IMR-90 (cell line): ENCODE data around the gene CAV3. TPM values are rescaled to one million over a fixed set of nuclear protein-coding genes. Genes with fewer than 3 reads are reported as not detected.

Experiments used
- ATAC-seq: fragments of 200-7000 bp; cut with Tn5 transposase; 2 replicates; pipeline ENCODE4 v1.9.1; 2020; ENCODE audit warnings: low read depth, mild to moderate bottlenecking, moderate library complexity
- BruUV-seq: library from RNA; stranded (reverse); fragments of 400-500 nt; replicated peaks from 2 replicates; lab custom pipeline; 2021; lab: Mats Ljungman, UMichigan
- CTCF ChIA-PET: fragments of 300-600 bp; formaldehyde crosslinking; extraction: SDS; loops from one replicate; lab custom pipeline; 2021; ENCODE audit warnings: antibody characterized with exemption; lab: Yijun Ruan, JAX
- POLR2A ChIA-PET: fragments of 300-600 bp; sonication (Branson Sonifier 250); formaldehyde crosslinking; loops from one replicate; lab custom pipeline; 2022; ENCODE audit warnings: antibody characterized with exemption; ENCODE audit not compliant: unreplicated experiment; lab: Charles Lee
- DNase-seq: peaks from one replicate; pipeline ENCODE4 v3.0.0; 2013
- H2AFZ ChIP-seq: replicated peaks from 2 replicates; pipeline ENCODE3; 2013; ENCODE audit warnings: low read length, mild to moderate bottlenecking; ENCODE audit not compliant: poor library complexity
- H2AK5ac ChIP-seq: 2 replicates; pipeline ENCODE4 v1.6.1; 2013; ENCODE audit warnings: low read depth, low read length, inconsistent platforms
- H2AK9ac ChIP-seq: replicated peaks from 2 replicates; pipeline ENCODE3; 2013; ENCODE audit warnings: mild to moderate bottlenecking, low read depth, low read length, moderate library complexity; ENCODE audit not compliant: poor library complexity
- H2BK120ac ChIP-seq: 2 replicates; pipeline ENCODE4 v1.6.1; 2013; ENCODE audit warnings: low read depth, low read length, inconsistent platforms
- H2BK15ac ChIP-seq: 3 replicates; pipeline ENCODE4 v1.6.1; 2013; ENCODE audit warnings: low read depth, low read length, inconsistent platforms
- H2BK20ac ChIP-seq: 2 replicates; pipeline ENCODE4 v1.6.1; 2013; ENCODE audit warnings: low read depth, mild to moderate bottlenecking, inconsistent platforms, low read length, moderate library complexity
- H2BK5ac ChIP-seq: 2 replicates; pipeline ENCODE4 v1.6.1; 2013; ENCODE audit warnings: mild to moderate bottlenecking, low read depth, low read length, inconsistent platforms; ENCODE audit not compliant: poor library complexity, severe bottlenecking
- H3K14ac ChIP-seq: replicated peaks from 2 replicates; pipeline ENCODE4 v1.6.1; 2013; ENCODE audit warnings: low read depth, low read length, inconsistent platforms
- H3K18ac ChIP-seq: 2 replicates; pipeline ENCODE4 v1.6.1; 2013; ENCODE audit warnings: low read depth, low read length, control low read depth
- H3K23ac ChIP-seq: 2 replicates; pipeline ENCODE4 v1.6.1; 2013; ENCODE audit warnings: low read depth, low read length, inconsistent platforms
- H3K27ac ChIP-seq: 2 replicates; pipeline ENCODE4 v1.5.1; 2013; ENCODE audit warnings: mild to moderate bottlenecking, control low read depth, low read length; ENCODE audit not compliant: insufficient read depth
- H3K27me3 ChIP-seq: 2 replicates; pipeline ENCODE4 v1.6.1; 2013; ENCODE audit warnings: low read length; ENCODE audit not compliant: control insufficient read depth, insufficient read depth
- H3K36me3 ChIP-seq: 2 replicates; pipeline ENCODE4 v1.6.1; 2013; ENCODE audit warnings: low read length, mixed read lengths; ENCODE audit not compliant: control insufficient read depth, insufficient read depth
- H3K4ac ChIP-seq: 2 replicates; pipeline ENCODE4 v1.6.1; 2013; ENCODE audit warnings: low read depth, low read length, inconsistent platforms
- H3K4me1 ChIP-seq: 2 replicates; pipeline ENCODE4 v1.6.1; 2013; ENCODE audit warnings: low read length, mixed read lengths; ENCODE audit not compliant: control insufficient read depth, insufficient read depth
- H3K4me2 ChIP-seq: 2 replicates; pipeline ENCODE4 v1.6.1; 2013; ENCODE audit warnings: low read depth, mild to moderate bottlenecking, control low read depth, low read length, moderate library complexity
- H3K4me3 ChIP-seq: 2 replicates; pipeline ENCODE4 v1.5.1; 2013; ENCODE audit warnings: low read depth, mild to moderate bottlenecking, control low read depth, low read length, moderate library complexity; ENCODE audit not compliant: insufficient read depth
- H3K56ac ChIP-seq: 2 replicates; pipeline ENCODE4 v1.6.1; 2013; ENCODE audit warnings: low read length, inconsistent platforms; ENCODE audit not compliant: insufficient read depth; ENCODE audit errors: extremely low read depth
- H3K79me1 ChIP-seq, 2 experiments: 2 replicates each; pipeline ENCODE4 v1.6.1; 2013; ENCODE audit warnings: low read length in 2 of 2, inconsistent platforms in 1 of 2, low read depth in 1 of 2
- H3K9ac ChIP-seq: 2 replicates; pipeline ENCODE4 v1.6.1; 2013; ENCODE audit warnings: low read depth, low read length, control low read depth
- H3K9me1 ChIP-seq: 2 replicates; pipeline ENCODE4 v1.6.1; 2013; ENCODE audit warnings: low read length, inconsistent platforms; ENCODE audit not compliant: insufficient read depth
- H3K9me3 ChIP-seq: 2 replicates; pipeline ENCODE4 v1.6.1; 2013; ENCODE audit warnings: low read length; ENCODE audit not compliant: control insufficient read depth, insufficient read depth
- H4K20me1 ChIP-seq: 2 replicates; pipeline ENCODE4 v1.6.1; 2013; ENCODE audit warnings: low read length, inconsistent platforms; ENCODE audit not compliant: insufficient read depth
- H4K5ac ChIP-seq: 2 replicates; pipeline ENCODE4 v1.6.1; 2013; ENCODE audit warnings: mild to moderate bottlenecking, low read depth, low read length, control low read depth
- H4K8ac ChIP-seq, 2 experiments: 2 replicates each; pipeline ENCODE4 v1.6.1; 2013; ENCODE audit warnings: low read depth in 2 of 2, low read length in 2 of 2, control low read depth in 1 of 2, inconsistent platforms in 1 of 2
- H4K91ac ChIP-seq: 2 replicates; pipeline ENCODE4 v1.6.1; 2013; ENCODE audit warnings: low read depth, low read length, inconsistent platforms; ENCODE audit not compliant: insufficient read depth
- CHD1 ChIP-seq: IDR thresholded peaks from 2 replicates; pipeline ENCODE4 v1.6.1; 2012; ENCODE audit warnings: low read depth, low read length, improper control_type of control experiment
- MAFK ChIP-seq: IDR thresholded peaks from 2 replicates; pipeline ENCODE4 v1.6.1; 2012; ENCODE audit warnings: low read depth, low read length, improper control_type of control experiment
- MXI1 ChIP-seq: IDR thresholded peaks from 2 replicates; pipeline ENCODE4 v1.6.1; 2012; ENCODE audit warnings: low read depth, mild to moderate bottlenecking, low read length, moderate library complexity, borderline replicate concordance
- NFE2L2 ChIP-seq: fragments of 150-350 bp; IDR thresholded peaks from 2 replicates; pipeline ENCODE4 v1.6.1; 2016; ENCODE audit warnings: low read depth, mild to moderate bottlenecking, low read length
- RCOR1 ChIP-seq: IDR thresholded peaks from 2 replicates; pipeline ENCODE4 v1.6.1; 2012; ENCODE audit warnings: mild to moderate bottlenecking, low read length, improper control_type of control experiment; ENCODE audit not compliant: insufficient replicate concordance
- SMC3 ChIP-seq: fragments of 150-350 bp; IDR thresholded peaks from 2 replicates; pipeline ENCODE4 v1.6.1; 2016; ENCODE audit warnings: low read depth, mild to moderate bottlenecking, antibody characterized with exemption, low read length, moderate library complexity
- WGBS, 2 experiments: methylation state at CpG; one replicate each; pipeline versions ENCODE4 v1.1.5 to v1.1.7; 2013; ENCODE audit warnings: missing lambda C conversion rate in 2 of 2; ENCODE audit not compliant: insufficient read length in 1 of 2; ENCODE audit errors: extremely low coverage in 2 of 2; 5-methylcytosine and 5-hydroxymethylcytosine counted together
- dilution Hi-C: fragments of 300-500 bp; cut with HindIII; formaldehyde crosslinking; loops from one replicate; pipeline ENCODE4 v1.14.3; 2018; ENCODE audit warnings: low sequenced_read_pairs; ENCODE audit not compliant: unreplicated experiment
- in situ Hi-C: fragments of 300-500 bp; cut with MboI; formaldehyde crosslinking; loops from 3 replicates; pipeline ENCODE4 v1.14.3; 2019; ENCODE audit warnings: low sequenced_read_pairs, inconsistent platforms, mixed read lengths
- intact Hi-C: fragments of 100-400 bp; cut with micrococcal nuclease; formaldehyde crosslinking; loops from 2 replicates; pipeline ENCODE4 v1.10.0; 2022
- polyA plus RNA-seq, 3 experiments: library from polyadenylated mRNA; depleted of rRNA; stranded (reverse); fragments of >200 nt; gene quantifications; 2 replicates each; pipeline ENCODE4 v1.2.3, GENCODE V29; 2012; ENCODE audit warnings: low replicate concordance in 1 of 3
- total RNA-seq: library from RNA; depleted of rRNA; stranded (reverse); fragments of >200 nt; gene quantifications from 2 replicates; pipeline ENCODE4 v1.2.3, GENCODE V29; 2012
- TF ChIP-seq, protein P1 (sequence below): fragments of 150-350 bp; IDR thresholded peaks from 2 replicates; pipeline ENCODE4 v1.6.1; 2016; ENCODE audit warnings: low read depth, mild to moderate bottlenecking, low read length, moderate library complexity, borderline replicate concordance
- TF ChIP-seq, protein P2 (sequence below): conservative IDR thresholded peaks from 2 replicates; pipeline ENCODE4 v1.5.1; 2012; ENCODE audit warnings: mild to moderate bottlenecking, low read depth, low read length, improper control_type of control experiment

The CAV3 gene
- total and polyA plus RNA-seq, 2 of the 4 experiments (the other 2 are of a cell fraction), result 0.17 to 0.36 TPM

GRCh38 chr3:8752832-8753231 lies 19.2 kb downstream of the CAV3 start:
- no peak for ATAC-seq
- no peaks in the 10 kb centered on the region for H3K4me1 ChIP-seq
- no peaks in the 10 kb centered on the region for H3K27me3 ChIP-seq
- no peaks in the 10 kb centered on the region for H3K9me3 ChIP-seq
- H3K18ac ChIP-seq, result no peak overlapping the region
- H3K4me3 ChIP-seq, result no peak overlapping the region
- TF ChIP-seq, protein P1, sequence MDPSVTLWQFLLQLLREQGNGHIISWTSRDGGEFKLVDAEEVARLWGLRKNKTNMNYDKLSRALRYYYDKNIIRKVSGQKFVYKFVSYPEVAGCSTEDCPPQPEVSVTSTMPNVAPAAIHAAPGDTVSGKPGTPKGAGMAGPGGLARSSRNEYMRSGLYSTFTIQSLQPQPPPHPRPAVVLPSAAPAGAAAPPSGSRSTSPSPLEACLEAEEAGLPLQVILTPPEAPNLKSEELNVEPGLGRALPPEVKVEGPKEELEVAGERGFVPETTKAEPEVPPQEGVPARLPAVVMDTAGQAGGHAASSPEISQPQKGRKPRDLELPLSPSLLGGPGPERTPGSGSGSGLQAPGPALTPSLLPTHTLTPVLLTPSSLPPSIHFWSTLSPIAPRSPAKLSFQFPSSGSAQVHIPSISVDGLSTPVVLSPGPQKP, result no peak
- TF ChIP-seq MXI1 (no peak), CHD1 (no peak), SMC3 (no peak), MAFK (no peak), NFE2L2 (no peak), RCOR1 (no peak)
- TF ChIP-seq, protein P2, sequence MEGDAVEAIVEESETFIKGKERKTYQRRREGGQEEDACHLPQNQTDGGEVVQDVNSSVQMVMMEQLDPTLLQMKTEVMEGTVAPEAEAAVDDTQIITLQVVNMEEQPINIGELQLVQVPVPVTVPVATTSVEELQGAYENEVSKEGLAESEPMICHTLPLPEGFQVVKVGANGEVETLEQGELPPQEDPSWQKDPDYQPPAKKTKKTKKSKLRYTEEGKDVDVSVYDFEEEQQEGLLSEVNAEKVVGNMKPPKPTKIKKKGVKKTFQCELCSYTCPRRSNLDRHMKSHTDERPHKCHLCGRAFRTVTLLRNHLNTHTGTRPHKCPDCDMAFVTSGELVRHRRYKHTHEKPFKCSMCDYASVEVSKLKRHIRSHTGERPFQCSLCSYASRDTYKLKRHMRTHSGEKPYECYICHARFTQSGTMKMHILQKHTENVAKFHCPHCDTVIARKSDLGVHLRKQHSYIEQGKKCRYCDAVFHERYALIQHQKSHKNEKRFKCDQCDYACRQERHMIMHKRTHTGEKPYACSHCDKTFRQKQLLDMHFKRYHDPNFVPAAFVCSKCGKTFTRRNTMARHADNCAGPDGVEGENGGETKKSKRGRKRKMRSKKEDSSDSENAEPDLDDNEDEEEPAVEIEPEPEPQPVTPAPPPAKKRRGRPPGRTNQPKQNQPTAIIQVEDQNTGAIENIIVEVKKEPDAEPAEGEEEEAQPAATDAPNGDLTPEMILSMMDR, result no peak
- H3K4ac ChIP-seq, result no peak overlapping the region
- BruUV-seq, result no TSS peak
- ChIA-PET CTCF (interaction anchor here (1.2 kb wide), 1 partner anchor 17 kb away, joined by 5 read pairs; the partner anchor contains the start of gene OXTR), POLR2A (no interaction called here)
- H3K79me1 ChIP-seq, result no peaks in the 10 kb centered on the region; a peak in 1 of 4 replicates
- no peak overlapping the region for H3K56ac ChIP-seq
- H3K27ac ChIP-seq, result no peak overlapping the region
- intact Hi-C loops (no loop called here), in situ Hi-C loops (loop anchor here (25.0 kb wide), 1 partner anchor 309 kb away; no protein-coding TSS in a partner anchor), dilution Hi-C loops (no loop called here)
- H4K8ac ChIP-seq, result no peak overlapping the region
- H3K4me2 ChIP-seq, result no peak overlapping the region
- H4K91ac ChIP-seq, result no peak overlapping the region
- H3K9ac ChIP-seq, result no peak overlapping the region
- H2AK9ac ChIP-seq, result no peak overlapping the region
- H4K5ac ChIP-seq, result no peak overlapping the region
- no peaks in the 10 kb centered on the region for H4K20me1 ChIP-seq
- H3K23ac ChIP-seq, result no peak overlapping the region
- no peak overlapping the region for H2BK15ac ChIP-seq
- no peak for DNase-seq
- H3K36me3 ChIP-seq, result no peaks in the 10 kb centered on the region
- no peak overlapping the region for H3K14ac ChIP-seq
- H2BK120ac ChIP-seq, result no peak overlapping the region
- no peaks in the 10 kb centered on the region for H3K9me1 ChIP-seq
- no peak overlapping the region for H2AFZ ChIP-seq
- H2BK20ac ChIP-seq, result no peak overlapping the region
- no peak overlapping the region for H2AK5ac ChIP-seq
- 91% methylated on average over 6 of the region's 14 CpGs; no CpG with 5 or more reads in 1 of the 2 experiments for WGBS, 2 experiments
- no peak overlapping the region for H2BK5ac ChIP-seq
